DND-41 (cell line): Measurements from ENCODE around the gene TMEM132D.

Experiments
- CTCF ChIP-seq: IDR thresholded peaks from 2 replicates; pipeline ENCODE4 v1.5.1; 2012; ENCODE audit warnings: borderline replicate concordance, low read length, moderate library complexity, mild to moderate bottlenecking; ENCODE audit not compliant: poor library complexity, severe bottlenecking; ENCODE audit errors: extremely low read depth
- EZH2 ChIP-seq: IDR thresholded peaks from 3 replicates; pipeline ENCODE4 v1.6.1; 2012; ENCODE audit warnings: borderline replicate concordance, low read depth, mild to moderate bottlenecking, moderate library complexity, low read length, inconsistent platforms; ENCODE audit not compliant: severe bottlenecking

GRCh38 chr12:129470196-129470595, 433.6 kb downstream of the TMEM132D start:
- TF ChIP-seq CTCF (no peak), EZH2 (no peak)
